Suprapubic skin (tissue), 4 donors: Measurements from ENCODE around the gene STPG2.

Experiments used
- EP300 ChIP-seq: sonication (generic); formaldehyde crosslinking; IDR thresholded peaks from one replicate; pipeline ENCODE4 v1.6.1; 2017; ENCODE audit warnings: antibody characterized with exemption
- POLR2A ChIP-seq, 2 donors: fragments of 450-650 bp; IDR thresholded peaks; one replicate each; pipeline ENCODE4 v1.6.1; 2017; ENCODE audit warnings: antibody characterized with exemption in 2 of 2, mild to moderate bottlenecking in 2 of 2, moderate library complexity in 2 of 2
- POLR2AphosphoS5 ChIP-seq, 3 donors: sonication (generic); formaldehyde crosslinking; IDR thresholded peaks; one replicate each; pipeline ENCODE4 v1.6.1; 2017; ENCODE audit warnings: antibody characterized with exemption in 3 of 3
- TF ChIP-seq, protein P1 (sequence below), 2 donors: fragments of 200-600 bp in 1 of 2; fragments of 450-650 bp in 1 of 2; sonication (generic) in 1 of 2; IDR thresholded peaks; one replicate each; pipeline ENCODE4 v1.5.1; 2016 to 2019; ENCODE audit warnings: antibody characterized with exemption in 2 of 2, mild to moderate bottlenecking in 1 of 2, moderate library complexity in 1 of 2

DNA sequence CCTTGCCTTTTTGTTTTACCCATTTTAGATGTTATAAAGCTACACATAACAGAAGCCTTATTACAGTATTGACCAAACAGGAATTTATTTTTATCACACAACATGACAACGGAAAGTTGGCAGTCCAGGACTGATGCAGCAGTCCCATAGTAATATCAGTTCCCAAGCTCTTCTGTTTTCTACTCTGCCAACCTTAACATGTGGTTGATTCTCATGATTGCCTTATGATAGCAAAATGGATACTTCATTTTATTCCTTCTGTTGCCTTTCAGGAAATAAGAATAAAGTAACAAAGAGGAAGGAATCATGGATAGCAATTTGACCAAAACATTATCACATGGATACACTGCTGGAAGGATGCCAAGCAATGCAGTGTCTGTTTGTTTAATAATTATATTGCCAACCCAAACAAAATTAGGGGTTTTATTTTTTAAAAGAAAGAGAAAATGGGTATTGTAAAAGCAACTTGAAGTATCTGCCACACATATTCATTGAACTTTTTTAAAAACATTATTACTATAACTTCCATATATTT lies 275.7 kb downstream of the STPG2 start:
- TF ChIP-seq, protein P1, sequence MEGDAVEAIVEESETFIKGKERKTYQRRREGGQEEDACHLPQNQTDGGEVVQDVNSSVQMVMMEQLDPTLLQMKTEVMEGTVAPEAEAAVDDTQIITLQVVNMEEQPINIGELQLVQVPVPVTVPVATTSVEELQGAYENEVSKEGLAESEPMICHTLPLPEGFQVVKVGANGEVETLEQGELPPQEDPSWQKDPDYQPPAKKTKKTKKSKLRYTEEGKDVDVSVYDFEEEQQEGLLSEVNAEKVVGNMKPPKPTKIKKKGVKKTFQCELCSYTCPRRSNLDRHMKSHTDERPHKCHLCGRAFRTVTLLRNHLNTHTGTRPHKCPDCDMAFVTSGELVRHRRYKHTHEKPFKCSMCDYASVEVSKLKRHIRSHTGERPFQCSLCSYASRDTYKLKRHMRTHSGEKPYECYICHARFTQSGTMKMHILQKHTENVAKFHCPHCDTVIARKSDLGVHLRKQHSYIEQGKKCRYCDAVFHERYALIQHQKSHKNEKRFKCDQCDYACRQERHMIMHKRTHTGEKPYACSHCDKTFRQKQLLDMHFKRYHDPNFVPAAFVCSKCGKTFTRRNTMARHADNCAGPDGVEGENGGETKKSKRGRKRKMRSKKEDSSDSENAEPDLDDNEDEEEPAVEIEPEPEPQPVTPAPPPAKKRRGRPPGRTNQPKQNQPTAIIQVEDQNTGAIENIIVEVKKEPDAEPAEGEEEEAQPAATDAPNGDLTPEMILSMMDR (IDR thresholded peaks at IDR 0.05), result no peak
- TF ChIP-seq POLR2A (IDR thresholded peaks at IDR 0.05), result no peak
- no peak for TF ChIP-seq EP300
- TF ChIP-seq POLR2AphosphoS5 (IDR thresholded peaks at IDR 0.05), result no peak
